ENCODE results near the gene TRIM3. TPM values are rescaled to one million over a fixed set of nuclear protein-coding genes. Genes with fewer than 3 reads are reported as not detected.
A peak's percentile ranks its signal among the peaks of the same experiment; 100 is the strongest.
"Not testable (repeated sequence)": the region's sequence is repeated elsewhere in the genome, so short reads cannot be mapped to it uniquely, and the experiment has no call there.

The TRIM3 gene
- total RNA-seq = 33.8 TPM

DNA sequence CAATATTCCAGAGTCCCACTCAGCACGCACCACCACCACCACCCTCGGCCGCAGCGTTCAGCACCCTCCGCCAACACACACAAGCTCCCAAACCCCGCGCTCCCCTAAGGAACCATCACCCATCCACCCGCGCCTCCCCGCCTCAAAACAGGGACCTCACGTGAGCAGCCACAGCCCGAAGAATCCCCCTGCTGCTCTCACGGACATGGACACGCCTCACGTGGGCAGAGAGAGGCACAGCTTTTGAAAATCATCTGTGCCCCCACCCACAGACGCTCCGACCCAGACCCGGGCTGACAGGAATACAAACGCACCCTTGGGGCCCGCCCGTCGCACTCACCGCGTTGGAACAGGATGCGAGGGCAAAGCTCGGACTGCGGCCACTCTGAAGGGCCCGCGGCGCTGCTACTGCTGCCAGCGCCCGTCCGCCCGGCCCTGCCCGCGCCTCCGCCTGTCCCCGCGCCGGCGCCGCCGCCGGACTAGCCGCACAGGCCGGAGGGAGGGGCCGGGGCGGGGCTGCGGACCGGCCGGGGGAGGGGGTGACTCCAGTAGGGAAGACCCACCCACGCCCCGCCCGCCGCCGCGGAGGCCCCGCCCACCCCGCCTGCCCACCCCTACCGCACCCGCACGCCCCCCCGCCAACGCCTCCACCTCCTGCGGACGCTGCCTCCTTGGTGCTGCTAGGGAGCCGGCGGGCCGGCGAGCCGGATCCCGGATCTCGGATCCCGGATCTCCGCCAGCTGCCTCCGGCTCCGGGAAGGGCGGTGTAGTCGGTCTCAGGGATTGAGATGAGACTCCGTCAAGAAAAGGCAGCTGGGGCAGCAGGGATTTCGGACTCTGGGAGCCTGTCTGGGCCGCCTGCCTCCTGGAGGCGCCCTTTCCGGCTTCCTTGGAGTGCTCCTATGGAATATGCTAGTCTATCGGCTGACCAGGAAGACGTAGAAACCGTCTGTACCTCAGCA lies at the start of gene TRIM3:
TRIM3 (minus strand) TSS at position 491 of the 962 bp plus-strand sequence. CDS start 8,246 bp downstream, outside the sequence.
- Histone ChIP-seq H3K9me3 (no peaks in the 10 kb centered on the region), H3K27ac (peak within 1 kb of the TSS; percentile 94 to 96), H3K4me3 (peak within 1 kb of the TSS; percentile 85 to 88), H3K27me3 (no peaks in the 10 kb centered on the region), H3K4me1 (peaks cover 7 to 24% of the 10 kb centered on the region in 2 donors), H3K36me3 (peaks cover 21 to 23% of the 10 kb centered on the region in 2 donors)
- intact Hi-C loops (cut with DNase I) = loop anchor here (1.0 to 5.0 kb wide), 6 partner anchors 35 to 239 kb away; partner anchors contain the start of genes CAVIN3, FHIP1B, MRPL17 and SMPD1
- peak; percentile 74 to 96 for DNase-seq (ENCODE audit: low spot score in 2 of 2)
- TF ChIP-seq, protein P1, sequence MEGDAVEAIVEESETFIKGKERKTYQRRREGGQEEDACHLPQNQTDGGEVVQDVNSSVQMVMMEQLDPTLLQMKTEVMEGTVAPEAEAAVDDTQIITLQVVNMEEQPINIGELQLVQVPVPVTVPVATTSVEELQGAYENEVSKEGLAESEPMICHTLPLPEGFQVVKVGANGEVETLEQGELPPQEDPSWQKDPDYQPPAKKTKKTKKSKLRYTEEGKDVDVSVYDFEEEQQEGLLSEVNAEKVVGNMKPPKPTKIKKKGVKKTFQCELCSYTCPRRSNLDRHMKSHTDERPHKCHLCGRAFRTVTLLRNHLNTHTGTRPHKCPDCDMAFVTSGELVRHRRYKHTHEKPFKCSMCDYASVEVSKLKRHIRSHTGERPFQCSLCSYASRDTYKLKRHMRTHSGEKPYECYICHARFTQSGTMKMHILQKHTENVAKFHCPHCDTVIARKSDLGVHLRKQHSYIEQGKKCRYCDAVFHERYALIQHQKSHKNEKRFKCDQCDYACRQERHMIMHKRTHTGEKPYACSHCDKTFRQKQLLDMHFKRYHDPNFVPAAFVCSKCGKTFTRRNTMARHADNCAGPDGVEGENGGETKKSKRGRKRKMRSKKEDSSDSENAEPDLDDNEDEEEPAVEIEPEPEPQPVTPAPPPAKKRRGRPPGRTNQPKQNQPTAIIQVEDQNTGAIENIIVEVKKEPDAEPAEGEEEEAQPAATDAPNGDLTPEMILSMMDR (IDR thresholded peaks at IDR 0.05) = peak in 2 of 3 experiments; percentile 22 to 39

DNA sequence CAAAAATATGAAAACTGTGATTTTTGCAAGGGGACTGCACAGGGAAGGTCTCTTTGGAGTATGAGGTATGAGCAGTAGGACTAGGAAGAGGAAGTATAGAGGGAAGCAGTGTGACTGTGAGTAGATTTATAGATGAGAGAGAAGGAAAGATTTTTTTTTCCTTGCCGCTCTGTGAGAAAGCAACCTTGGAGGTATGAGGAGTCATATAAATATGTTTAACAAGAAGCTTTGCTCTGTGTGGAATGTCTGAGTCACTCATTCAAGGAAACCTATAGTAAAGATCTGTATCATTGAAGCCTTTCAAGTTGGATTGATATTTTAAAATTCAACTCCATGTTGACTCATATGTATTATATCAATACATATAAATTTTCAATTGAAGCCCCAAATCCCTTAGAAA lies 49.5 kb upstream of the TRIM3 start:
- intact Hi-C loops (cut with DNase I) = no loop called here
- TF ChIP-seq, protein P1 (IDR thresholded peaks at IDR 0.05) = no peak
- Histone ChIP-seq H3K9me3 (no peaks in the 10 kb centered on the region), H3K4me3 (no peak overlapping the region), H3K36me3 (peaks cover 0 to 5% of the 10 kb centered on the region in 2 donors), H3K27ac (no peak overlapping the region), H3K4me1 (no peaks in the 10 kb centered on the region), H3K27me3 (no peaks in the 10 kb centered on the region)
- no peak for DNase-seq (ENCODE audit: low spot score in 2 of 2)

DNA sequence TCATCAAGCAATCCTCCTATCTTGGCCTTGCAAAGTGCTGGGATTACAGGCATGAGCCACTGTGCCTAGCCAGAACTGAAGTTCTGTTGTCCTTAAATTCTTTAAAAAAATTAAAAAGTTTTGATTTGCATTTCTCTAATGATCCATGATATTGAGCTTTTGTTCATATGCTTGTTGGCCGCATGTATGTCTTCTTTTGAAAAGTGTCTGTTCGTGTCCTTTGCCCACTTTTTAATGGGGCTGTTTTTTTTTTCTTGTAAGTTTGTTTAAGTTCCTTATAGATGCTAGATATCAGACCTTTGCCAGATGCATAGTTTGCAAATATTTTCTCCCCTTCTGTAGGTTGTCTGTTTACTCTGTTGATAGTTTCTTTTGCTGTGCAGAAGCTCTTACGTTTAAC lies 48.2 kb upstream of the TRIM3 start:
- DNase-seq (ENCODE audit: low spot score in 2 of 2); H3K9me3 ChIP-seq; H3K27ac ChIP-seq; H3K4me3 ChIP-seq; H3K27me3 ChIP-seq; intact Hi-C loops (cut with DNase I); H3K36me3 ChIP-seq; H3K4me1 ChIP-seq: not testable (repeated sequence)

DNA sequence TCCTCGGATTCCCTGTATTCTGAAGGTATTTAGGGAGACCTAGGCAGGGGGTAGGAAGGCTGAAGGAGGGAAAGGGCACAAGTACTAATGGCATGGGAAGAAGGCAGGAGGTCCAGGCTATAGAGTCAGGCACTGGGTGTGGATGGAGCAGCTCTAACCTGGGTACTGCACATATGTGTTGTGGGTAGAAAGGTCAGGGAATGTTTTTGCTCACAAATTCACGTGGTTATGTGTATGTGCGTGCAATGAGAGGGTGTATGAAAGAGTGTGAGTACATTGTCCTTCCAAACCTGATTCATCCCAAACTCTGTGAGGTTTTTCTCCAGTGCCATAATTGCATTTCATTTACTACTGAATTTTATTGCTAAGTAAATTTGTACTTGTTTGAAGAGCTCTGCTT lies 46.5 kb upstream of the TRIM3 start:
- no peak overlapping the region for H3K4me3 ChIP-seq
- no peaks in the 10 kb centered on the region for H3K9me3 ChIP-seq
- TF ChIP-seq, protein P1 (IDR thresholded peaks at IDR 0.05) = no peak
- H3K4me1 ChIP-seq = no peaks in the 10 kb centered on the region
- peaks cover 0 to 8% of the 10 kb centered on the region in 2 donors for H3K36me3 ChIP-seq
- no peak for DNase-seq (ENCODE audit: low spot score in 2 of 2)
- H3K27me3 ChIP-seq = no peaks in the 10 kb centered on the region
- intact Hi-C loops (cut with DNase I) = no loop called here
- no peak overlapping the region for H3K27ac ChIP-seq

DNA sequence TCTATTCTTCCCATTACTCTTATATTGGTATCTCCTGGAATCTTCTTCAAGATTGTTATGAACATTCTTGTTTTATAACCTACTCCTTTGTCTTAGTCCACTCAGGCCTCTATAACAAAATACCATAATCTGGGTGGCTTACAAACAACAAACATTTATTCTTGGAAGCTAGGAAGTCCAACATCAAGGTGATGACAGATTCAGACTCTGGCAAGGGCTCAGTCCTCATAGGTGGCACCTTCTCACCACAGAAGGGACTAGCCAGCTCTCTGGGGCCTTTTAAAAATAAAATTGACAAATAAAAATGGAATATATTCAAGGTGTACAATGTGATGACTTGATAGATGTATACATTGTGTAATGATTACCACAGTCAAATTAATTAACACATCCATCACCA lies 43.1 kb upstream of the TRIM3 start:
- Histone ChIP-seq H3K9me3 (no peaks in the 10 kb centered on the region), H3K27me3 (no peaks in the 10 kb centered on the region), H3K27ac (no peak overlapping the region), H3K36me3 (peaks cover 0 to 8% of the 10 kb centered on the region in 2 donors), H3K4me3 (no peak overlapping the region), H3K4me1 (peaks cover 0 to 3% of the 10 kb centered on the region in 2 donors)
- intact Hi-C loops (cut with DNase I) = no loop called here
- no peak for DNase-seq (ENCODE audit: low spot score in 2 of 2)
- TF ChIP-seq, protein P1 (IDR thresholded peaks at IDR 0.05) = no peak

Data from ascending aorta (tissue), 2 donors.